ENCODE measurements around the gene CHST15. TPM values are rescaled to one million over a fixed set of nuclear protein-coding genes. Genes with fewer than 3 reads are reported as not detected.
"Not testable (repeated sequence)": the region's sequence is repeated elsewhere in the genome, so short reads cannot be mapped to it uniquely, and the experiment has no call there.

CHST15 gene
- total and polyA plus RNA-seq, 2 of the 4 experiments (the other 2 are of a cell fraction): 0.14 to 0.18 TPM

GRCh38 chr10:124093774-124094418, 498 bp upstream of the CHST15 start:
- H4K91ac ChIP-seq (ENCODE audit: insufficient read depth, low read depth, low read length); H4K5ac ChIP-seq (ENCODE audit: low read depth, low read length); POLR2A ChIA-PET (ENCODE audit: unreplicated experiment); H3K9me3 ChIP-seq (ENCODE audit: control insufficient read depth, insufficient read depth, low read length); H3K4me3 ChIP-seq (ENCODE audit: insufficient read depth, low read depth, low read length); H2AFZ ChIP-seq (replicated peaks; ENCODE audit: low read length, poor library complexity); H4K20me1 ChIP-seq (ENCODE audit: insufficient read depth, low read length); H3K56ac ChIP-seq (ENCODE audit: extremely low read depth, insufficient read depth, low read length); DNase-seq; H3K4ac ChIP-seq (ENCODE audit: low read depth, low read length); H2BK20ac ChIP-seq (ENCODE audit: low read depth, low read length); H3K4me1 ChIP-seq (ENCODE audit: control insufficient read depth, insufficient read depth, low read length); H3K79me1 ChIP-seq (ENCODE audit: low read depth in 1 of 2, low read length in 2 of 2); CTCF ChIA-PET; dilution Hi-C loops (cut with HindIII; ENCODE audit: low sequenced_read_pairs, unreplicated experiment); H2BK5ac ChIP-seq (ENCODE audit: low read depth, low read length, poor library complexity, severe bottlenecking); H3K9me1 ChIP-seq (ENCODE audit: insufficient read depth, low read length); H3K14ac ChIP-seq (replicated peaks; ENCODE audit: low read depth, low read length); H3K18ac ChIP-seq (ENCODE audit: low read depth, low read length); H4K8ac ChIP-seq (ENCODE audit: low read depth in 2 of 2, low read length in 2 of 2); H2AK5ac ChIP-seq (ENCODE audit: low read depth, low read length); H3K23ac ChIP-seq (ENCODE audit: low read depth, low read length); H3K27ac ChIP-seq (ENCODE audit: insufficient read depth, low read length); BruUV-seq (replicated peaks); H2BK15ac ChIP-seq (ENCODE audit: low read depth, low read length); H2BK120ac ChIP-seq (ENCODE audit: low read depth, low read length); in situ Hi-C loops (cut with MboI; ENCODE audit: low sequenced_read_pairs); H2AK9ac ChIP-seq (replicated peaks; ENCODE audit: low read depth, low read length, poor library complexity); H3K9ac ChIP-seq (ENCODE audit: low read depth, low read length); H3K36me3 ChIP-seq (ENCODE audit: control insufficient read depth, insufficient read depth, low read length); ATAC-seq (ENCODE audit: low read depth); intact Hi-C loops (cut with micrococcal nuclease): not testable (repeated sequence)
- 13% methylated on average over 22 of the region's 39 CpGs; no CpG with 5 or more reads in 1 of the 2 experiments for WGBS, 2 experiments (ENCODE audit: extremely low coverage in 2 of 2, insufficient read length in 1 of 2)
- Histone ChIP-seq H3K4me2 (ENCODE audit: low read depth, low read length) (peak overlapping the region; percentile 67; the same call in 1 of the 2 replicates), H3K27me3 (ENCODE audit: control insufficient read depth, insufficient read depth, low read length) (peaks cover 35% of the 10 kb centered on the region)

Data from IMR-90 (cell line).